HepG2 (cell line): ENCODE measurements around the gene RPS5. TPM values are rescaled to one million over a fixed set of nuclear protein-coding genes. Genes with fewer than 3 reads are reported as not detected.

Source experiments
- AGO2 ChIP-seq: fragments of 200-400 bp; formaldehyde crosslinking; optimal IDR thresholded peaks from 2 replicates; pipeline ENCODE3; 2017; ENCODE audit warnings: mild to moderate bottlenecking, low read depth, low read length, moderate library complexity
- ARNT ChIP-seq: fragments of 450-650 bp; IDR thresholded peaks from 2 replicates; pipeline ENCODE4 v1.6.1; 2017
- CAMTA2 ChIP-seq: sonication (generic); formaldehyde crosslinking; IDR thresholded peaks from 2 replicates; pipeline ENCODE4 v1.4.0; 2020; ENCODE audit warnings: mild to moderate bottlenecking, missing genetic modification reagents, borderline replicate concordance
- CEBPB ChIP-seq: IDR thresholded peaks from 2 replicates; pipeline ENCODE4 v1.6.1; 2011; ENCODE audit warnings: low read depth, low read length, improper control_type of control experiment, borderline replicate concordance
- ELF1 ChIP-seq: sonication (generic); formaldehyde crosslinking; IDR thresholded peaks from 2 replicates; pipeline ENCODE4 v1.4.0; 2020; ENCODE audit warnings: missing genetic modification reagents
- IKZF1 ChIP-seq: fragments of 450-650 bp; IDR thresholded peaks from 2 replicates; pipeline ENCODE4 v1.7.1; 2016
- POLR2AphosphoS2 ChIP-seq: IDR thresholded peaks from 2 replicates; pipeline ENCODE4 v1.6.1; 2011; ENCODE audit warnings: low read depth, low read length, improper control_type of control experiment
- SIN3A ChIP-seq: IDR thresholded peaks from 2 replicates; pipeline ENCODE4 v1.6.1; 2011; ENCODE audit warnings: low read depth, mild to moderate bottlenecking, control low read depth, low read length, borderline replicate concordance
- SIX4 ChIP-seq: sonication (generic); formaldehyde crosslinking; IDR thresholded peaks from 2 replicates; pipeline ENCODE4 v1.4.0; 2020; ENCODE audit warnings: missing genetic modification reagents
- TMF1 ChIP-seq: sonication (generic); formaldehyde crosslinking; IDR thresholded peaks from 2 replicates; pipeline ENCODE4 v1.8.1; 2022; ENCODE audit warnings: low read depth, missing genetic modification reagents
- ZFP37 ChIP-seq: sonication (generic); formaldehyde crosslinking; IDR thresholded peaks from 2 replicates; pipeline ENCODE4 v1.4.0; 2020; ENCODE audit warnings: missing genetic modification reagents, borderline replicate concordance
- ZNF326 ChIP-seq: sonication (generic); formaldehyde crosslinking; IDR thresholded peaks from 2 replicates; pipeline ENCODE4 v1.4.0; 2020; ENCODE audit warnings: missing genetic modification reagents, borderline replicate concordance
- ZNF678 ChIP-seq: sonication (generic); formaldehyde crosslinking; IDR thresholded peaks from 2 replicates; pipeline ENCODE4 v1.4.0; 2020; ENCODE audit warnings: mild to moderate bottlenecking, missing genetic modification reagents
- ZNF792 ChIP-seq: IDR thresholded peaks from 2 replicates; pipeline ENCODE4 v1.6.1; 2016
- ZNF878 ChIP-seq: sonication (generic); formaldehyde crosslinking; IDR thresholded peaks from 2 replicates; pipeline ENCODE4 v1.8.1; 2023; ENCODE audit warnings: mild to moderate bottlenecking, missing genetic modification reagents, moderate library complexity
- polyA plus RNA-seq, 8 experiments: library from polyadenylated mRNA; depleted of rRNA in 3 of 8; stranded (reverse) in 7 of 8; unstranded in 1 of 8; fragments of >200 nt; fragmentation: Illumina TruSeq in 4 of 8; extraction: Trizol in 4 of 8; gene quantifications; 2 replicates each; pipeline versions ENCODE4 v1.2.1 to v1.2.3, GENCODE V29; 2011 to 2016; ENCODE audit warnings: low read depth in 4 of 8, missing spikeins in 1 of 8, mixed read lengths in 1 of 8; ENCODE audit not compliant: insufficient read depth in 1 of 8
- total RNA-seq, 5 experiments: library from RNA; depleted of rRNA; stranded (reverse); fragments of >200 nt; fragmentation: Illumina TruSeq; extraction: Trizol; gene quantifications; 2 replicates each; pipeline ENCODE4 v1.2.3, GENCODE V29; 2016; ENCODE audit warnings: low read depth in 1 of 5
- TF ChIP-seq, protein P1 (sequence below): sonication (generic); formaldehyde crosslinking; IDR thresholded peaks from 2 replicates; pipeline ENCODE4 v1.4.0; 2020; ENCODE audit warnings: missing genetic modification reagents
- TF ChIP-seq, protein P2 (sequence below): sonication (generic); formaldehyde crosslinking; IDR thresholded peaks from 2 replicates; pipeline ENCODE4 v1.4.0; 2020; ENCODE audit warnings: mild to moderate bottlenecking, missing genetic modification reagents
- TF ChIP-seq, protein P3 (sequence below): sonication (generic); formaldehyde crosslinking; IDR thresholded peaks from 2 replicates; pipeline ENCODE4 v1.4.0; 2020; ENCODE audit warnings: mild to moderate bottlenecking, missing genetic modification reagents
- TF ChIP-seq, protein P4 (sequence below): sonication (generic); formaldehyde crosslinking; IDR thresholded peaks from 2 replicates; pipeline ENCODE4 v1.5.0; 2020; ENCODE audit warnings: missing genetic modification reagents
- TF ChIP-seq, protein P5 (sequence below): sonication (generic); formaldehyde crosslinking; IDR thresholded peaks from 2 replicates; pipeline ENCODE4 v1.9.0; 2021; ENCODE audit warnings: missing genetic modification reagents, mild to moderate bottlenecking, borderline replicate concordance
- TF ChIP-seq, protein P6 (sequence below): sonication (generic); formaldehyde crosslinking; conservative IDR thresholded peaks from 2 replicates; pipeline ENCODE4 v1.4.0; 2020; ENCODE audit warnings: missing genetic modification reagents

RPS5 gene
- total and polyA plus RNA-seq, 2 of the 13 experiments (the other 11 are each of a cell fraction or from before 2014, with no cell fraction given): 1,544 to 4,408 TPM

DNA sequence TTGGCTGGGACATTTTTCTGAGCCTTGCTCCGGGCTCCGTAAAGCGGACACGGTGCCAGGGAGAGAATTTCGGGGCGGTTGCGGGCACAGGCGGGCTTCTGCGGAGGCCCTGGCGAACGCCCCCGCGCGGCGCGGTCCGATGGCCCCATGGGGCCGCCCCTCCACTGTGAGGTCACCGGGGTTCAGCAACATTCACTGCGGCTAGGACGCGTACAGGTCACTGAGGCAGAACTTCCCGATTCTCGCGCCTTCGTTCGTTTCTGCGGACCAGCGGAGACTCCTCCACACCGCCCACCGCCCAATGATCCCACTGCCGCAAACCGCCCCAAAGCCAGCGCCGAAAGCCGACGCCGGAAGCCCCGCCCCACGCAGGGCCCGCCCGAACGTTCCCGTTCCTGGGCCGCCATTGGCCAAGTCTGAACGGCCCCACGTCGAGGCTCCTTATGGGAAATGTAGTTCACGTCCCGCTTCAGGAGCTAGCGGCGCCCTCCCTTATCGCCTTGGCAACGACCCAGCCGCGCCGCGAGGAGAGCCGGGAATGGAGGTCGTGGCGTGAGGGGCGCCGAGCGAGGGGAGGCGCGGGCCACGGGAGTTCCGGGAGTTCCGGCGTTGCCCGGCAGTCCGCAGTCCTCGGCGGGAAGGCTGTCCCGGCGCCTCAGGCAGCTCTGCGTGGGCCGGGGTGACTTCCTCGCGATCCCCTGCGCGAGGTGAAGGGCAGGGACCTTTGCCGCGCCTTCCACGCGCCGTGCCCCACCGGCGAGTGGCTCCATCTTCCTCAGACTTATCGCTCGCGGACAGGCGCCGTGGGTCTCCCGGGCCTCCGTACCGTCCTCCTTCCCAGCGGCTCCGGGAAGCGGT, 21.3 kb downstream of the RPS5 start, which contains the start of gene ZNF584 (continued):
- TF ChIP-seq, protein P1, sequence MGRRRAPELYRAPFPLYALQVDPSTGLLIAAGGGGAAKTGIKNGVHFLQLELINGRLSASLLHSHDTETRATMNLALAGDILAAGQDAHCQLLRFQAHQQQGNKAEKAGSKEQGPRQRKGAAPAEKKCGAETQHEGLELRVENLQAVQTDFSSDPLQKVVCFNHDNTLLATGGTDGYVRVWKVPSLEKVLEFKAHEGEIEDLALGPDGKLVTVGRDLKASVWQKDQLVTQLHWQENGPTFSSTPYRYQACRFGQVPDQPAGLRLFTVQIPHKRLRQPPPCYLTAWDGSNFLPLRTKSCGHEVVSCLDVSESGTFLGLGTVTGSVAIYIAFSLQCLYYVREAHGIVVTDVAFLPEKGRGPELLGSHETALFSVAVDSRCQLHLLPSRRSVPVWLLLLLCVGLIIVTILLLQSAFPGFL (CRISPR knock-in tag): no peak
- TF ChIP-seq AGO2 (peak; percentile 89), ZNF326 (no peak), ELF1 (CRISPR knock-in tag) (peak; percentile 87), CAMTA2 (CRISPR knock-in tag) (peak; percentile 84; the same call in 1 of the 2 replicates), ZNF878 (CRISPR knock-in tag) (no peak), SIN3A (peak; percentile 93), SIX4 (no peak), ZNF678 (CRISPR knock-in tag) (no peak), TMF1 (CRISPR knock-in tag) (0 out of 2 replicates have a peak, but pooled peaks have one; percentile 45), CEBPB (no peak), ZFP37 (no peak), IKZF1 (no peak), ZNF792 (peak; percentile 31; the same call in 1 of the 2 replicates), ARNT (no peak), POLR2AphosphoS2 (no peak)
- TF ChIP-seq, protein P2, sequence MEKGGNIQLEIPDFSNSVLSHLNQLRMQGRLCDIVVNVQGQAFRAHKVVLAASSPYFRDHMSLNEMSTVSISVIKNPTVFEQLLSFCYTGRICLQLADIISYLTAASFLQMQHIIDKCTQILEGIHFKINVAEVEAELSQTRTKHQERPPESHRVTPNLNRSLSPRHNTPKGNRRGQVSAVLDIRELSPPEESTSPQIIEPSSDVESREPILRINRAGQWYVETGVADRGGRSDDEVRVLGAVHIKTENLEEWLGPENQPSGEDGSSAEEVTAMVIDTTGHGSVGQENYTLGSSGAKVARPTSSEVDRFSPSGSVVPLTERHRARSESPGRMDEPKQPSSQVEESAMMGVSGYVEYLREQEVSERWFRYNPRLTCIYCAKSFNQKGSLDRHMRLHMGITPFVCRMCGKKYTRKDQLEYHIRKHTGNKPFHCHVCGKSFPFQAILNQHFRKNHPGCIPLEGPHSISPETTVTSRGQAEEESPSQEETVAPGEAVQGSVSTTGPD (CRISPR knock-in tag): no peak
- TF ChIP-seq, protein P3, sequence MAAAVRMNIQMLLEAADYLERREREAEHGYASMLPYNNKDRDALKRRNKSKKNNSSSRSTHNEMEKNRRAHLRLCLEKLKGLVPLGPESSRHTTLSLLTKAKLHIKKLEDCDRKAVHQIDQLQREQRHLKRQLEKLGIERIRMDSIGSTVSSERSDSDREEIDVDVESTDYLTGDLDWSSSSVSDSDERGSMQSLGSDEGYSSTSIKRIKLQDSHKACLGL (CRISPR knock-in tag): peak; percentile 68; the same call in 1 of the 2 replicates
- TF ChIP-seq, protein P4, sequence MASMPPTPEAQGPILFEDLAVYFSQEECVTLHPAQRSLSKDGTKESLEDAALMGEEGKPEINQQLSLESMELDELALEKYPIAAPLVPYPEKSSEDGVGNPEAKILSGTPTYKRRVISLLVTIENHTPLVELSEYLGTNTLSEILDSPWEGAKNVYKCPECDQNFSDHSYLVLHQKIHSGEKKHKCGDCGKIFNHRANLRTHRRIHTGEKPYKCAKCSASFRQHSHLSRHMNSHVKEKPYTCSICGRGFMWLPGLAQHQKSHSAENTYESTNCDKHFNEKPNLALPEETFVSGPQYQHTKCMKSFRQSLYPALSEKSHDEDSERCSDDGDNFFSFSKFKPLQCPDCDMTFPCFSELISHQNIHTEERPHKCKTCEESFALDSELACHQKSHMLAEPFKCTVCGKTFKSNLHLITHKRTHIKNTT (CRISPR knock-in tag): no peak
- TF ChIP-seq, protein P5, sequence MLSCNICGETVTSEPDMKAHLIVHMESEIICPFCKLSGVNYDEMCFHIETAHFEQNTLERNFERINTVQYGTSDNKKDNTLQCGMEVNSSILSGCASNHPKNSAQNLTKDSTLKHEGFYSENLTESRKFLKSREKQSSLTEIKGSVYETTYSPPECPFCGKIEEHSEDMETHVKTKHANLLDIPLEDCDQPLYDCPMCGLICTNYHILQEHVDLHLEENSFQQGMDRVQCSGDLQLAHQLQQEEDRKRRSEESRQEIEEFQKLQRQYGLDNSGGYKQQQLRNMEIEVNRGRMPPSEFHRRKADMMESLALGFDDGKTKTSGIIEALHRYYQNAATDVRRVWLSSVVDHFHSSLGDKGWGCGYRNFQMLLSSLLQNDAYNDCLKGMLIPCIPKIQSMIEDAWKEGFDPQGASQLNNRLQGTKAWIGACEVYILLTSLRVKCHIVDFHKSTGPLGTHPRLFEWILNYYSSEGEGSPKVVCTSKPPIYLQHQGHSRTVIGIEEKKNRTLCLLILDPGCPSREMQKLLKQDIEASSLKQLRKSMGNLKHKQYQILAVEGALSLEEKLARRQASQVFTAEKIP (CRISPR knock-in tag): no peak
- TF ChIP-seq, protein P6, sequence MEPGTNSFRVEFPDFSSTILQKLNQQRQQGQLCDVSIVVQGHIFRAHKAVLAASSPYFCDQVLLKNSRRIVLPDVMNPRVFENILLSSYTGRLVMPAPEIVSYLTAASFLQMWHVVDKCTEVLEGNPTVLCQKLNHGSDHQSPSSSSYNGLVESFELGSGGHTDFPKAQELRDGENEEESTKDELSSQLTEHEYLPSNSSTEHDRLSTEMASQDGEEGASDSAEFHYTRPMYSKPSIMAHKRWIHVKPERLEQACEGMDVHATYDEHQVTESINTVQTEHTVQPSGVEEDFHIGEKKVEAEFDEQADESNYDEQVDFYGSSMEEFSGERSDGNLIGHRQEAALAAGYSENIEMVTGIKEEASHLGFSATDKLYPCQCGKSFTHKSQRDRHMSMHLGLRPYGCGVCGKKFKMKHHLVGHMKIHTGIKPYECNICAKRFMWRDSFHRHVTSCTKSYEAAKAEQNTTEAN: no peak
